ENCODE data around the gene TRIM43. TPM values are rescaled to one million over a fixed set of nuclear protein-coding genes. Genes with fewer than 3 reads are reported as not detected.
"Not testable (repeated sequence)": the region's sequence is repeated elsewhere in the genome, so short reads cannot be mapped to it uniquely, and the experiment has no call there.

Gene TRIM43
- not detected in 2 replicates for total RNA-seq (2014; rRNA removed; shearing (Covaris generic))

DNA sequence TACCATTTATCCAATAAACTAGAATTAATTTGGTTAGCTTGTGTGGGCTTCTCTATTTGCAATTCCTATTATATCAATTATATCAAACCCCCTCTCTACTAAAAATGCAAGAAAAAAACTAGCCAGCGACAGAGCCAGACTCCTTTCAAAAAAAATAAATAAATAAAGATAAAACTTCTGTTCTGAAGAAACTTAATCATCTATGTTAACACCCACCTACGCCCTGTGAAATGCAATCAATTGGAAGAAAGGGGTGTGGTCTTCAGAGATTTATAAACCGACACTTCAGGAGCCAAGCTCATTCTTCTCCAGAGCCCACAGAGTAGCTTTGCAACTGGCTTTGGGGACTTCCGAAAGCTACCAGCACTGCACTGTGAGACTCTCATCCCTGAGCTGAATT, at the start of gene TRIM43:
TSS of gene TRIM43 (plus strand) at position 301 of the 400 bp plus-strand sequence. CDS start 2,023 bp downstream, outside the sequence.
- not testable (repeated sequence) for DNase-seq (ENCODE audit: low read depth)

DNA sequence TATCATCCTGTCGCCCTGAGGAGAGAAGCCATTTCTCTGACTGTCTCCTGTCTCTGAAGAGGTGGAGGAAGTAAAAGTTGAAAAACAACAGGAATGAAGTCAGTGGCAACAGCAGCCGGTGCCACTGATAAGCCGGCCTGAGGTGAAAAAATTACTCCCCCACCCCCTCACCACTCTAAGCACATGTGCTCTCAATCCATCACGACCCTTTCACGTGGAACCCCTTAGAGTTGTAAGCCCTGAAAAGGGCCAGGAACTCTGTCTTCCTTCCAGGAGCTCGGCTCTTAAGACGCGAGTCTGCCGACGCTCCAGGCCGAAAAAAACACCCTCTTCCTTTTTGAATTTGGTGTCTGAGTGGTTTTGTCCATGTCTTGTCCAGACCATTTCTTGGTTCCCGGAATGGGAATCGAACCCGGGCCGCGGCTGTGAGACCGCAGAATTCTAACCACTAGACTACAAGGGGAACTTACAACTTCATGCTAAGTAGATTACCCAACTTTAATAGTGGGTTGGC, 40.7 kb upstream of the TRIM43 start:
- no peak for DNase-seq (ENCODE audit: low read depth)

DNA sequence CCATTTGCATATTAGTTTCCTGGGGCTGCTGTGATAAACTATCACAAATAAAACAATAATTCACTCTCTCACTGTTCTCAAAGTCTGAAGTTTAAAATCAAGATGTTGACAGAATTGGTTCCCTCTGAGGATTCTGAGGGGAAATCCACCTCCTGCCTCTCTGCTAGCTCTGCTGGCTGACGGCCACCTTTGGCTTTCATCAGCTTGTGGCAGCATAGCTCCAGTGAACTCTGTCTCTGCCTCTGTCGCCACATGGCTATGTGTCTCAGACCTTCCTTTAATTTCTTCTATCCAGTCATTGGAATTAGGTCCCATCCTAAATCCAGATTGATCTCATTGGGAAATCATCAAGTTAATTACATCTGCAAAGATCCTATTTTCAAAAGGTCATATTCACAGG, 38.9 kb upstream of the TRIM43 start:
- peak; percentile 10 for DNase-seq (ENCODE audit: low read depth)

DNA sequence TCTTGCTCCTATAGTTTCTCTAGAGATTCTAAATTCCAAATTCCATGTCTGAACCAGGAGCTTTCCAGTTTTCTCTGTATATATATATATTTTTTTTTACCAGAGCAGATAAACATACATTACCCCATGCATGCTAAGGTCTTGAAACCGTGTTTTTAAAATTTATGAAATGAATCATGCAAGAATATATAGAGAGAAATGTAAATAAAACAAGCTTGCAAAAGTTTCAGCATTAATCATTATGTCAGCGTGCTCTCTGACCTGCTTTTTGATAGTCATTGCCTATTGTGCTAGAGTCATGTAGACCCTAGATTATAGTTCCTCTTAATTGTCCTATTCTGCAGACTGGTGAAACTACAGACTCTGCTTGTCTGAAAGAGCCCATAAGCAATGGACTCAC, 22.6 kb upstream of the TRIM43 start:
- DNase-seq (ENCODE audit: low read depth), result no peak

DNA sequence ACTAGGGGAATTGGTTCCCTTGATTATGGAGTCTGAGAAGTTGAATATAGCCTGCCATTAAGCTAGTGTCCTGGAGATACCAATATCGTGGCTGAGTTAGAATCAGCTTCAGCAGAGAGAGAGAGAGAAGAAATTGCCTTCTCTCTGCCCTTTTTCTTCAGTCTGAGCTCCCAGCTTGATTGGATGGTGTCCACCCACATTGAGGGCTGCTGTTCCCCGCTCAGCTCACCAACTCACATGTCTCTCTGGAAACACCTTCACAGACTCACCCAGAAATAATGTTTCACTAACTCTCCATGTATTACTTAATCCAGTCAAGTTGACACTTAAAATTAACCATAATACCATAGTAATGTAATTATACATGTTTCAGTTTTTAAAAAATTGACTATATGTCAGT, 17.9 kb upstream of the TRIM43 start:
- DNase-seq (ENCODE audit: low read depth), result no peak

DNA sequence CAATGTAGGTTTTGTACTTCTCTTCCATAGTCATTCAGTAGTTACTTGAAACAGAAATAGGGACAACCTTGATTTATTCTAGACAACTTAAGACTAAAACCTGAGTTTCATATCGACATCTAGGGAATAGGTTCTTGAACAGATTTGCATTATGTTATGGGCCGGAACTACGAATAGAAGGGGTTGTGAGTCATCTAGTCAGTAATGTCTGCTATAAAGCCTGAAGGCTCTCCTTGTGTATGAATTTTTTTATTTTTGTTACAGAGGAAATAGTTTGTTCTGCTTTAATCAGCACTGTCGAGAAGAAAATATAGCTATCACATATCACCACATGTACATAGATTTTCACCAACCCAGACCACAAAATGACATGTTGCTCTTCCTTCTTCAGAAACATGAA, 17.3 kb upstream of the TRIM43 start:
- DNase-seq (ENCODE audit: low read depth), result peak; percentile 43

DNA sequence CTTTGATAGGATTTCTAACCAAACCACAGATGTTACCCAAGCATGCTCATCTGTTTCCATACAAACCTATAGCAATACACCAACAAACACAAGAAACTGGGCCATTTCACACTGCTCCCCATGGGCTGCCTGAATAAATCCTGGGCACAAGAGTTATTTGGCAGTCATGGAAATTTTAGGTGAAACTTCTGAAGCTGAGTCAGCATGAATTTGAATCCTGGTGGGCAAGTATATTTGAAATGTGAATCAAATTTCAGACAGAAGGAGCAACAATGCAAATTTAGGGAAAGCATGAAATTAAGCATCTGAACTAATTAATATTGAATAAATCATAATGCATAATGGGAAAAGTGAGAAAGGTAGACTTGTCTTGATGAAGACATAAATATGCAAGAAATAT, 15.9 kb upstream of the TRIM43 start:
- no peak for DNase-seq (ENCODE audit: low read depth)

DNA sequence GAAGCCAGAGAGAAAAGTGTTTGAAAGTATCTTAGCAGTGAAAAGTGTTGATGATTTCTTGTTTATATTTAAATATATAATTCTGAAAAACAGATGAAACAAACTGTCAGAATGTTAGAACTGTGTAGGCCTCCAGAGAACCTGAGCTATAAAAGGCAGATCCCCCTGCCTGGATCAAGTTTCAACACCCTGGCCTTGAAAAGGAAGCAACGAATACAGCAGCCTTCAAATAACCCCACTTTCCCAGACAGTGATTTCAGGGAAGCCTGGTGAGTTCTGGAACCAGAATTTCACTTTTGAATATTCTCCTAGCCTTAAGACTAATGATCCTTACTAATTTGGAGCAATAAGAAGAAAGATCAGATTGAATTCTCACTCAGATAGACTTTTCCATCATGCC, 13.3 kb upstream of the TRIM43 start:
- DNase-seq (ENCODE audit: low read depth), result no peak

DNA sequence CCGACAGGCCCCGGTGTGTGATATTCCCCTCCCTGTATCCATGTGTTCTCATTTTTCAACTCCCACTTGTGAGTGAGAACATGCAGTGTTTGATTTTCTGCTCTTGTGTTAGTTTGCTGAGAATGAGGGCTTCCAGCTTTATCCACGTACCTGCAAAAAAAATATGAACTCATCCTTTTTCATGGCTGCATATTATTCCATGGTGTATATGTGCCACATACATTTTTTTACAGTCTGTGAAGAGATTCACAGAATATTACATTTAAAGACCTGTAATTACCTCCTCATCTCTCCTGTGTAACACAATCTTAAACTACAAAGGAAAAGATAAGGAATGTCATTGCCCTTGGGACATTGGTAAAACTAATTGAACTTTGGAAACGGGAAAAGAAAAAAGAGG, 8.3 kb upstream of the TRIM43 start:
- DNase-seq (ENCODE audit: low read depth), result not testable (repeated sequence)

DNA sequence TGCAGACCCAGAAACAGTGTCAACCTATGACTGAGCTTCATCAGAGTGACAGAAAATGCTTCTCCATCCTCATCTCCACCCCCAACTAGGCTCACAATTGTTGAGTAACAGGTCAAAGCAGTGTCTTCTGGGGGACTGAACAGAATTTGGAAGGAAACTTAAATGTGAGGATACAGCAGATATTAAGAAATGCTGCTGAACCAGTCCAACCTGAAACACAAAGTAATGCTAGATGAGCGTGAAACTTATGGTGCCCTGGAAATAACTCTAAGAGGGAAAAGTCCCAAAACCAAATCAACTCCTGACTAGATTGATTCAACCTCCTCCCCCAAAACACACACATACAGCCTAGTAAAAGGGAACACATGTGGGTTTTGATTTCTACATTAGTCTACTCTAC, 7.5 kb upstream of the TRIM43 start:
- not testable (repeated sequence) for DNase-seq (ENCODE audit: low read depth)

DNA sequence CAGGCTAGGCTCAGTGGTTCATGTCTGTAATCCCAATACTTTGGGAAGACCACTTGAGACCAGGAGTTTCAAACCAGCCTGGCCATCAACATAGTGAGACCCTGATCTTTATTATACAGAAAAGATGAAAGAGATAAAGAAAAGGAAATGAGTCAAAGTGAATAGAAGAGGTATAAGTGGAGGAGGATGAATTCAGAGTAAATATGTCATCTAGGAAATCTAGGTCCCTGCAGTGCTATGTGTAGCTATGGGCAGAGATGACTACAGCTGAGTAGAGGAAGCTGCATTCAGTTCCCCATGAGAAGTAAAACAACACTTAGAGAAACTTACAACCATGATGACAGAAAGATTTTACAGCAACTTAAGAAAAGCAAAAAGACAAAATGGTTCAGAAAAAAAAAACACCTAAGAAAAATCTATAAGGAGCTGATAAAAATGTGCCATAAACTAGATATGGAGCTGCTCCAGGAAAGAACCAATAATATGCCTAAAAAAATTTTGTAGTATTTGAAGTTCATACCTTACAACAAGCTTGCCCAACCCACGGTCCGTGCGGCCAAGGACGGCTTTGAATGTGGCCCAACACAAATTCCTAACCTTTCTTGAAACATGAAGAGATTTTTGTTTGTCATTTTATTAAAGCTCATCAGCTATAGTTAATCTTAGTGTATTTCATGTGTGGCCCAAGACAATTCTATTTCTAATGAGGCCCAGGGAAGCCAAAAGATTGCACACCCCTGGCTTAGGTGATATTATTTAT, 1.8 kb upstream of the TRIM43 start:
- not testable (repeated sequence) for DNase-seq (ENCODE audit: low read depth)

DNA sequence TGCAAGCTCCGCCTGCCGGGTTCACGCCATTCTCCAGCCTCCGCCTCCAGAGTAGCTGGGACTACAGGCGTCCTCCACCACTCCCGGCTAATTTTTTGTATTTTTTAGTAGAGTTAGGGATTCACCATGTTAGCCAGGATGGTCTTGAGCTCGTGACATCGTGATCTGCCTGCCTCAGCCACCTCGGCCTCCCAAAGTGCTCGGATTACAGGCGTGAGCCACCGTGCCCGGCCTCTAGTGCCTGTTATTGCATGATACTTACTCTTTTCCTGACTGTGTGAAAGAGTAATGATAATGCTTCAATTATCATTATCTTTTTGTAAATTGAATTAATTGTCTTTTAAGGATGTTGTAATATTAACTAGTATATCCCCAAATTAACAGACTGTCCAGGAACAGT, 1.2 kb downstream of the TRIM43 start:
- not testable (repeated sequence) for DNase-seq (ENCODE audit: low read depth)

DNA sequence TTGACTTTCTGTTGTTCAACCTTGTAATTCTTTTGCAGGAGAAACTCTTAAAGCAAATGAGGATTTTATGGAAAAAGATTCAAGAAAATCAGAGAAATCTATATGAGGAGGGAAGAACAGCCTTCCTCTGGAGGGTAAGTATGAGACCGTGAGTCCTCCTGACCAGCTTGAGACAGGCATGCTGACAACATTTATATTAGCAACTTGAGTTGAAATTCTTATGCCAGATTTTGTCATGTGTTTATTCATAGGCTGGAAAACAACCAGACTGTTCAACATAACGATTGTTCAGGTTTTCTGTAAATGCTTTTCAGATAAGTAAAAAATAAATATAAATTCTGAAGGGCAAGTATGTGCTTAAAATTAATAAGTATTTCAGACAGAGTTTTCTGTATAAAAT, 3.2 kb downstream of the TRIM43 start:
- DNase-seq (ENCODE audit: low read depth), result not testable (repeated sequence)

DNA sequence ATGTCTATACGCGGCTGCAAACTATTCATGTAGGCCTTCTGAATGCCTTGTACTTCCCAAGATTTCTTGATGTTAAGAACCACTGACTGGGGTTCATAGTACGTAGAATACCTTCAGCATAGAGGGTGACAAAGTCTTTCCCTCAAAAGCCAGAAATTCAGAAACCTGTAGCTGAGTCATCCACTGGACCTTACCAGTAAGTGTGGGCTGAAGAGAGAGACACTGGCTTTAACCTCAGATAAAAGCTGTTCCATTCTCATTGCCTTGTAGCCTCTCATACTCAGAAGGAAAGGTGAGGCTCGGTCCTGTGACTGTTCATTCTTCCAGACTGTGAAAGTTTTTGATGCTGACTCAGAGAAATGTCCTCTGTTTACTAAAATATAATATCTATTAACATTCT, 9.5 kb downstream of the TRIM43 start:
- DNase-seq (ENCODE audit: low read depth), result not testable (repeated sequence)

DNA sequence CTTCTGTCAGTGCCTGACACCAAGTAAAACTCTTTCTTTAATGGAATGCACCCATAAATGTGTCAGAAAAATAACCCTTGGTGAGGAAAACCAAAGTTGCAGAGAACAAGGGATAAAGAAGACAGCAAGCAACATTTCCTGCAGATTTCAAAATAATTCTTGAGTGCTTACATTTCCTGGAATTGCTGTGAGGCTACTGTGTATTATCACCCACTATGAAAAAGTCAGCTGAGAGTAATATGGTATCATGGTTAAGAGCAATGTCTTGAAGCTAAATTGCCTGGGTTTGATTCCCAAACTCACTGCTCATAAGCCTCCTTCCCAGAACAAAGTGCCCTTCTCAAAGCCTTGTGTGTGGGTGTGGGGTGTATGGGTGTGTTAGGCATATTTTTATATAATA, 10.3 kb downstream of the TRIM43 start:
- not testable (repeated sequence) for DNase-seq (ENCODE audit: low read depth)

DNA sequence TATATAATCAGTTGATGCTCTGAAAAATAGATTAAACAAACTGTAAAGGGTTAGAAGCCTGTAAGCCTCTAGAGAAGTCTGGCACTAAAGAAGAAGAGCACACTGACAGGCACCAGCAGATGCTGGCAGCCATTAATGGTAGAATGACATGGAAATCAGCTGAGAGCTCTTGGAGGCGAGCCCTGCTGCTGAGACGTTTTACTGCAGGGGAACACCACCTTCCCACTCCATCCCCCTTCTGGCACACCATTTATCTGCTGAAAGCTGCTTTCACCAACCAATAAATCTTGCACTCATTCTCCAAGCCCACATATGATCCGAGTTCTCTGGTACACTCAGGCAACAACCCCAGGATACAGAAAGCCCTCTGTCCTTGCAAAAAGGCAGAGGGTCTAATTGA, 16.6 kb downstream of the TRIM43 start:
- DNase-seq (ENCODE audit: low read depth), result not testable (repeated sequence)

DNA sequence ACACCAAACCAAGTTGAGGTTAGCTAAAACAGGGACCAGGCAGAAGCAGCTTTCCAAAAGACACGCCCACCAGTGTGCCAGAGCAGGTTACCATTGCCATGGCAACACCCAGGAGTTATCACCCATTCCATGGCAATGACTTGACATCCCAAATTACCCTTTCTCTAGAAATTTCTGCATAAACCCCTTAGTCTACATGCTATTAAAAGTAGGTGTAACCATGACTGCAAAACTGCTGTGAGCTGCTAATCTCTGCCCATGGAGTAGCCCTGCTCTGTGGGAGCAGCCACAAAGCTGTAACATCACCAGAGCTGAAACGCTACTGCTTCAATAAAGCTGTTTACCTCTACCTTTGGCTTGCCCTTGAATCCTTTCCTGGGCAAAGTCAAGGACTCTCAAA, 18.0 kb downstream of the TRIM43 start:
- not testable (repeated sequence) for DNase-seq (ENCODE audit: low read depth)

DNA sequence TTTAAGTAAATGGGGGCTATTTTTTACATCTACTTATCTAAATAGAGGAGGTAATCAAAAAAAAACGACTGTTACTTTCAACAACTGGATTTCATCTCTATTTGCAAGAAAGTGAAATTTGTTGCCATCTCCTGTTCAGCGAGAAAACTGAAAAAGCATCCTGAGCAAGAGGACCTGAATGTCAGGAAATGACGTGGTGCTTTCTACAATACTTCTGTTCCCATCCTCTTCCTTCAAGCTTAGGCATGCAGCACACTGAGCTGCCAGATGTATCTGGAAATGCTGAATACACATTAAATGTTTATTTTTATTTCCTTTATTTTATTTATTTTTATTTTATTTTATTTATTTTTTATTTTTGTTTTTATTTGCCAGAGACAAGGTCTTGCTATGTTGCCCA, 21.2 kb downstream of the TRIM43 start:
- not testable (repeated sequence) for DNase-seq (ENCODE audit: low read depth)

DNA sequence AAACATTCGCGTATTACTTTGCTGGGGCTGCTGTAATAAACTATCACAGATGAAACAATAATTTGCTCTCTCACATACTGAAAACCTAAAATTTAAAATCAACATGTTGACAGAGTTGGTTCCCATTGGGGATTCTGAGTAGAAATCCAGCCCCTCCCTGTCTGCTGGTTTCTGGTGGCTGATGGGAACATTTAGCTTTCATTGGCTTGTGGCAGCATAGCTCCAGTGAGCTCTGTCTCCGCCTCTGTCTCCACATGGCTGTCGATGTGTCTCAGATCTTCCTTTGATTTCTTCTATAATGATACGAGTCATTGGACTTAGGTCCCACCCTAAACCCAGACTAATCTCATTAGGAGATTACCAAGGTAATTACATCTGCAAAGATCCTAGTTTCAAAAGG, 30.9 kb downstream of the TRIM43 start:
- DNase-seq (ENCODE audit: low read depth), result not testable (repeated sequence)

DNA sequence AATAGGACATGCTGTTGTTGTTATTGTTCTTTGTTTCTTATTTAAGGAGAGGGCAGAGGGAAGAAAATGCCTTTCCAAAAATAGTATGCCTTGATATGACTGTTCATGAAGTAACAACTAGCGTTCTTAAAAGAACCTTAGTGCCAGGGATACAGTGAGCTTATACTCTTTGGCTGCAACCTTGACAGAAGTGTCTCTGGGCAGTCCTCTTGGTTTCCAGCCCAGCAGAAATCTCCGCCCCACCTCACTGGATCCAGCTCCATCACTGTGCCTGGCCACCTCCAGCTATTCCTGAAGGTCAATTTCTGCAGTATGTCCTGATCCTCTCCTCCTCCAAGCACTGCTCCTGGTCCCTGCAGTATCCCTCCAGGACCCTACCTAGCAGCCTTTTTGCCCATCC, 39.2 kb downstream of the TRIM43 start:
- not testable (repeated sequence) for DNase-seq (ENCODE audit: low read depth)

DNA sequence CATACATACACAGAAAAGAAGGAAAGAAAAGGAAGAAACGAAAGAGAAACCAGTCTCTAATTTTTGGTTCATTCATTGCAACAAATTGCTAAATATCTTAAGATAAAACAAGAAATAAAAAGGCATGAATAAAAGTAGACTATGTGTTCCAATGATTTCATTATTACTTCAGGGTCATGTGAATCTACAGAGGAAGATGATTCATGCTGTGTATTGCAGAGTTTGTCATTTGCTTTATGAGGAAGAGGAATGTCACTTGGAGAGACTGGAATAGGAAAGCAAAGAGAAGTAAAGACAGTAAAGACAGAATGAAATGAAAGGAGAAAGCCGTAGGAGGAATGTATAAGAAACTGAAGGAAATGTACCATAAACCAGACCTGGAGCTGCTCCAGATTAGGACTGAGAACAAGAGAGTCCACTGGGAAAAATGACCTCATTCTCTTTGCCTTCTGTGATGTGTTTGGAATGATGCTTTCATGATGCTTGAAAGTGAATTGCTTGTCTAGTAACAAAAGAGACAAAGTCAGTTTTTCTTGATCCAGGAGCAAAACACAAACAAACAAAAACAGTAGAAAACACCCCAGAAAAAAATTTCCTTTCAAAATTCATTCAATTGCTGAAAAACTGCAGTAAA, 41.9 kb downstream of the TRIM43 start:
- not testable (repeated sequence) for DNase-seq (ENCODE audit: low read depth)

DNA sequence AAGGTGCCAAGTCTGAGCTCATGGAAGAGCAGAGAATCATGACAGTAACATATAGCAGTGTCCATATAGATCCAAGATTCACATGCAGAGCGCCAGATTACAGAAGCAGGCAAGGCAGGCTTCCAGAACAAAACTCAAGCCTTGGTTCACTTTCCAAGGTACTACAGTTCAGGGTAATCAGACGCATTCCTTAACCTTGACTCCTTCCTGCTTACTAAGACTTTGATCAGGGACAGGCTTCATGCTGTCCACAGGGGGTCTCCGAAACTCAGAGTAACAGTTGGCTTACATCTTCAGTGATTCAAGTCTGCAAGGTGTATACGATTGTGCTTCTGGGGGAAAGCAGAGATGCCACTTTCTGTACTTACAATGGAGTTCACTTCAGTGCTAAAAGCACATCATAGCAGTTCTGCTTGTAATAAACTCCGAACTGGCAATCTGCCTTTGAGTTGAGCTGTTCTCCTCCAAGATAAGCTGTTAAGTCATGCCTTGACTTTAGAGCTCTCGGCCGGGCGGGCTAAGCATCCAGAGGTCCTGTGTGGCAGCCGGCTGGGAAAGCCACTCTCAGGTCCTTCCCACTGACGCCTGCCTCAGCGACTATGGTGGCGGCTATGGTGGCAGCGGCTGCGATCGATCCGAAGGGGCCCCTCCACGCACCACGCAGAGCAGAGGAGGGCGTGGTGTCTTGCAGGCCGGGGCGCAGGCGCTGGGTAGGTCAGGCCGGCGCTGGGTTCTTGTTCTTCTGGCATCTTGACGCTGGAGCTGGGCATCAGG, 48.9 kb downstream of the TRIM43 start:
- DNase-seq (ENCODE audit: low read depth), result not testable (repeated sequence)

DNA sequence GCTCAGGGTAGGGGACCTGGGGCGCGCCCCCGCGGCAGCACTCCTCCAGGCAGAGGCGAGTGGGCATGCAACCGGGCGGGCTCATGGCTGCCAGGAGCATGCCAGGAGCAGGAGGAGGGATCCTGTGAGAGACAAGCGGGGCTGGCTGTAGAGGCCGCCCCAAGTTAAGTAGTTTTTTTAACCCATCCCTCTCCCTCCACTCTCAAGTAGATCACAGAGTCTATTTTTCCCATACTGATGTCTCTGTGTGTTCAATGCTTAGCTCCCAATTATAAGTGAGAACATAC, 49.4 kb downstream of the TRIM43 start:
- not testable (repeated sequence) for DNase-seq (ENCODE audit: low read depth)
